ENCODE data around the gene USF2.

Gene USF2

GRCh38 chr19:35249146-35249847 lies 19.5 kb upstream of the USF2 start:
- no peak for DNase-seq

DNA sequence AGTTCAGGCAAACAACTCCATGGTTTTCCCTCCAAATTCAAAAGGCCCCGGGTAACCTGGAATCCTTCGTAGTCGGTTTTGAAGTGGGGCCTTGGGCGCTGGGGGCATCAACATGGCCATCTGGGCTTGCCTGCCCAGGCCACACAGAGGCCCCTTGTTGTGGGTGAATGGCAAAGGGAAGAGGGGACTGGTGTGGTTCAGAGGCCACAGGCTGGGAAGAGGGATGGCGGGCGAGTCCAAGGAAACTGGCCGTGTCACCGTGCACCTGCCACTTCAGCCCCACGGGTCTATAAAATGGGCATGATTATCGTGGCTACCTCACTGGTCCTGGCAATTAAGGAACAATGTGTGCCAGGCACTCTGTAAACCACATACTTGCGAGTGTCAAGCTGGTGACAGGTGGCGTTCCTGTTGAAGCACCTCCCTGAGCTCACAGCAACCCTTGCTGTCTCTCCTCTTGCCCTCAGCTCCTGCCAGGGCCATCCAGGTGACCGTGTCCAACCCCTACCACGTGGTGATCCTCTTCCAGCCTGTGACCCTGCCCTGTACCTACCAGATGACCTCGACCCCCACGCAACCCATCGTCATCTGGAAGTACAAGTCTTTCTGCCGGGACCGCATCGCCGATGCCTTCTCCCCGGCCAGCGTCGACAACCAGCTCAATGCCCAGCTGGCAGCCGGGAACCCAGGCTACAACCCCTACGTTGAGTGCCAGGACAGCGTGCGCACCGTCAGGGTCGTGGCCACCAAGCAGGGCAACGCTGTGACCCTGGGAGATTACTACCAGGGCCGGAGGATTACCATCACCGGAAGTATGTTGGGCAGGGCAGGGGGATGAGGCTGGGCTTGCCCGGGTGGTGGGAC lies 18.7 kb upstream of the USF2 start:
- no peak overlapping the region for H3K27ac ChIP-seq
- H3K36me3 ChIP-seq (replicated peaks): no peaks in the 10 kb centered on the region
- TF ChIP-seq, protein P1, sequence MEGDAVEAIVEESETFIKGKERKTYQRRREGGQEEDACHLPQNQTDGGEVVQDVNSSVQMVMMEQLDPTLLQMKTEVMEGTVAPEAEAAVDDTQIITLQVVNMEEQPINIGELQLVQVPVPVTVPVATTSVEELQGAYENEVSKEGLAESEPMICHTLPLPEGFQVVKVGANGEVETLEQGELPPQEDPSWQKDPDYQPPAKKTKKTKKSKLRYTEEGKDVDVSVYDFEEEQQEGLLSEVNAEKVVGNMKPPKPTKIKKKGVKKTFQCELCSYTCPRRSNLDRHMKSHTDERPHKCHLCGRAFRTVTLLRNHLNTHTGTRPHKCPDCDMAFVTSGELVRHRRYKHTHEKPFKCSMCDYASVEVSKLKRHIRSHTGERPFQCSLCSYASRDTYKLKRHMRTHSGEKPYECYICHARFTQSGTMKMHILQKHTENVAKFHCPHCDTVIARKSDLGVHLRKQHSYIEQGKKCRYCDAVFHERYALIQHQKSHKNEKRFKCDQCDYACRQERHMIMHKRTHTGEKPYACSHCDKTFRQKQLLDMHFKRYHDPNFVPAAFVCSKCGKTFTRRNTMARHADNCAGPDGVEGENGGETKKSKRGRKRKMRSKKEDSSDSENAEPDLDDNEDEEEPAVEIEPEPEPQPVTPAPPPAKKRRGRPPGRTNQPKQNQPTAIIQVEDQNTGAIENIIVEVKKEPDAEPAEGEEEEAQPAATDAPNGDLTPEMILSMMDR (IDR thresholded peaks at IDR 0.05; ENCODE audit: low read depth, low read length, missing control alignments): no peak
- no peak for DNase-seq
- no peak overlapping the region for H3K4me3 ChIP-seq (ENCODE audit: low read depth, low read length)
- H3K27me3 ChIP-seq (replicated peaks): peaks cover 38% of the 10 kb centered on the region
- in situ Hi-C loops (cut with HindIII; ENCODE audit: low pct_ligation_motif_present, low sequenced_read_pairs): no loop called here

More at GRCh38 chr19:35249146-35249847, 19.5 kb upstream of the USF2 start:
- H3K4me3 ChIP-seq (ENCODE audit: low read depth, low read length): no peak overlapping the region
- H3K27ac ChIP-seq: no peak overlapping the region
- peaks cover 38% of the 10 kb centered on the region for H3K27me3 ChIP-seq (replicated peaks)
- in situ Hi-C loops (cut with HindIII; ENCODE audit: low pct_ligation_motif_present, low sequenced_read_pairs): no loop called here
- TF ChIP-seq, protein P1 (IDR thresholded peaks at IDR 0.05; ENCODE audit: low read depth, low read length, missing control alignments): no peak
- no peaks in the 10 kb centered on the region for H3K36me3 ChIP-seq (replicated peaks)

DNA sequence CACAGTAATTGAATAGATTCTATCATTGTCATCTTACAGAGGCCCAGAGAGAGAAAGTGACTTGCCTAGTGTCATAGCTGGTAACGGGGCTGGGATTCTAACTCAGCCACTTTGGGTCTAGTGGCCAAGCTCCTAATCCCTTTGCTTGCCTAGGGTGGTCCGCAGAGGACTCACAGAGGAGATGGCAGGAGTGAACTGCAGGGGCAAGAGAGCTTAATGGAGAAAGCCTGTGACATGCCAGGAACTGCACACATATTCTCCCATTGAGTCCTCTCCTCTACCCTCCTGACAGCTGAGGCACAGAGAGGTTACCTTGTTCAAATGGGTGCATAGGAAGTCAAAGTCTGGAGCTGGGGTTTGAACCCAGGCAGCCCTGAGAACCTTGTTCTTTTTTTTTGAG lies 17.3 kb upstream of the USF2 start:
- in situ Hi-C loops (cut with HindIII; ENCODE audit: low pct_ligation_motif_present, low sequenced_read_pairs): no loop called here
- no peak for DNase-seq
- peaks cover 38% of the 10 kb centered on the region for H3K27me3 ChIP-seq (replicated peaks)
- H3K36me3 ChIP-seq (replicated peaks): no peaks in the 10 kb centered on the region
- no peak overlapping the region for H3K4me3 ChIP-seq (ENCODE audit: low read depth, low read length)
- no peak overlapping the region for H3K27ac ChIP-seq
- TF ChIP-seq, protein P1 (IDR thresholded peaks at IDR 0.05; ENCODE audit: low read depth, low read length, missing control alignments): no peak

DNA sequence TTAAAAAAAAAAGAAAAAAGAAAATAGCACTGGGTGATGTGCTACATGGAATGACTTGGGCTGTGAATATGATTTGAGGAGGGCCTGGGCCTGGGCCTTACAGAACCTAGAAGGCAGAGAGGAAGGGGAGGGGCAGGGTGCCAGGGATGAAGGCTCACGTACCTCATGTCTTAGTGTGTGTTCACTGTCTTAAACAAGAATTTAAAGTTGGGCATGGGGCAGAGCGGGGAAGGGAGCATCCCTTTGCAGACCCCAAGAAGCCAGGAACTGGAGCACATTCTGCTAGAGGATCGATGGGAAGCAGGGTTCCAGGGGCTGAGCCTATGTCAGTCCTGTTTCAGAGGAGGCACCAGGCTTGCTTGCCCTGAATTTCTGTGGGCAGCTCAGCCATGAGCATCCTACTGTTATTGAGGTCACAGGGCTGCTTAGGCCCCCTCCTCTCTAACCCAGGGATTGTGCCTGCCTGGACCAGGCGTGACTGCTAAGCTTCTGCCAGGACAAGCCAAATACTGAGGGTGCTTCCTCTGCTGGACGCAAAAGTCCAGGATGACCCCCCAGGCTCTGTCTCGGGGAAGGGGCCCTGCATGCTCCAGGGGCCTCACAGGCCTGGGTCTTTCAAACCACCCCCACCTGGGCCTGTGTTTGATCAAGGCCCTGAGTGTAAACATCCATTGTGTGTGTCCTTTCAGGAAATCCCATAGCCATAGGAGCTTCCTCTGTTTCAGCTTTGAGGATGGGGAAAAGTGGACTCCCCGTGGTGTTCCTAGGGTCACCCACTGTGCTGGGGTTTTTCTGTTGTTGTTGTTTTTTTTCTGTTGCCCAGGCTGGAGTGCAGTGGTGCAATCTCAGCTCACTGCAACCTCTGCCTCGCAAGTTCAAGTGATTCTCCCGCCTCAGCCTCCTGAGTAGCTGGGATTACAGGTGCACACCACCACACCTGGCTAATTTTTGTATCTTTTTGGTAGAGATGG lies 15.2 kb upstream of the USF2 start:
- DNase-seq: no peak
- H3K36me3 ChIP-seq (replicated peaks): no peaks in the 10 kb centered on the region
- TF ChIP-seq, protein P1 (IDR thresholded peaks at IDR 0.05; ENCODE audit: low read depth, low read length, missing control alignments): no peak
- no peak overlapping the region for H3K27ac ChIP-seq
- peaks cover 17% of the 10 kb centered on the region for H3K27me3 ChIP-seq (replicated peaks)
- in situ Hi-C loops (cut with HindIII; ENCODE audit: low pct_ligation_motif_present, low sequenced_read_pairs): no loop called here
- H3K4me3 ChIP-seq (ENCODE audit: low read depth, low read length): no peak overlapping the region

Measured in brain microvascular endothelial cell (primary cell).